NK-92 (cell line): ENCODE measurements around the gene RPL23.
A peak's percentile ranks its signal among the peaks of the same experiment; 100 is the strongest.

ENCODE experiments used
- DNase-seq: peaks from one replicate; lab custom pipeline; 2025; ENCODE audit not compliant: unreplicated experiment; lab: John Stamatoyannopoulos, UW

RPL23 gene

DNA sequence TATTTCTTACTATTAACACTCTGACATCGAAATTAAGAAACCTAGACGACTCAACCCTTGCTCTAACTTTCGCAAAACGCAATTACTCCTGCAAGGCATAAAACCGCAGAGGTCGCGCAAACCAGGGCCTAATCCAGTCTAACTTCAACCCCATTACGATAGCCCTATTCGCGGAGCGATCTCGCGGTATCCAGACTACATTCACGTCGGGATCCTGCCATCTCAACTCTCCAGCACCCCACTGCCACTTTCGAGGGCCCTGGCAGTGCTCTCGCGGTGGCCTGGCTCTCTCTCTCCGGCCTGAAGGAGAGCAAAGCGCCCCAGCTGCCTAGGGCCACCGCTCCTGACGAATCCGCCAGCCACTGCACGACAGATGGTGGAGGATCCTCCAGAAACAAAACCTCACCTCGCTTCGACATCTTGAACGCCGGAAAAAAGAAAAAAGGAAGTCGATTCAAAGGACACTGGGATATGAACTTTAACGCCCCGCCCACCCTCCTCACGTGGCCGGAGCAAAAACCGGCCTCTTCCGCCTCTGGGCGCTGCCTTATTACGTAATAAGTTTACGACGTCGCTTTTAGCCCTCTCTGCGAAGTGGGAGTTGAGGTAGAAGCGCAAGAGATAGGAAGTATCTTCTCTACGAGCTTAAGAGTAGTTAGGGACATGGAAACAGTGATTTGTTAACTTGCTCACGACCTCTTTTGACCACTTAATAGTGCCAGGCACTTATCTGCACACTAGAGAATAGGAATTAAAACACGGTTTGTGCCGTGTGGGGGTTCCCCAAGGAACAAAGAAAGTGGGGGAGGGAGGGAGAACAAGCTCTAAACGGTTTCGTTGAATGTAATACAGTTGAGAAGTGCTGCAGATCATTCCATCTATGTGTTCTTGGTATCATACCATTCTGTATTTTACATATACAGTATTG, at the start of gene RPL23:
Gene RPL23, minus strand, starts transcription at position 430 of the 928 bp plus-strand sequence. Its CDS starts 11 bp downstream, at position 419.
- DNase-seq: peak; percentile 60

GRCh38 chr17:38900978-38901656, 47.6 kb upstream of the RPL23 start:
- no peak for DNase-seq

DNA sequence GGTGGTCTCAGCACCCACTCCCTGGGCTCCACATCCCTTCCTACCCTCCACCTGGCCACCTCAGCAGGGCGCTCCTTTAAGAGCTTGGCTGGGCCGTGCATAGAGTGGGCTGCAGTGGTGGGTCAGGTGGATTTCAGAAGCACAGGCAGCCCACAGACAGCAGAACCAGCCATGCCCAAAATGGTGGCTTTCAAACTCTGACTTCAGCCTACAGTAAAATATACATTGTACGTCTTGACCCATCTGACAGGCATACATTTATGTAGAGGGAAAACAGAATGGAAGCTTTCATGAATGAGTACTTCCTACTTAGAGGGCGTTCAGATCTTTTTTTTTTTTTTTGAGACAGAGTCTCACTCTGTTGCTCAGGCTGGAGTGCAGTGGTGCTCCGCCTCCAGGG, 45.9 kb upstream of the RPL23 start:
- DNase-seq: no peak

- no peak for DNase-seq
Measured at GRCh38 chr17:38898812-38899348, 45.4 kb upstream of the RPL23 start.

GRCh38 chr17:38898291-38898679, 44.8 kb upstream of the RPL23 start:
- no peak for DNase-seq

DNA sequence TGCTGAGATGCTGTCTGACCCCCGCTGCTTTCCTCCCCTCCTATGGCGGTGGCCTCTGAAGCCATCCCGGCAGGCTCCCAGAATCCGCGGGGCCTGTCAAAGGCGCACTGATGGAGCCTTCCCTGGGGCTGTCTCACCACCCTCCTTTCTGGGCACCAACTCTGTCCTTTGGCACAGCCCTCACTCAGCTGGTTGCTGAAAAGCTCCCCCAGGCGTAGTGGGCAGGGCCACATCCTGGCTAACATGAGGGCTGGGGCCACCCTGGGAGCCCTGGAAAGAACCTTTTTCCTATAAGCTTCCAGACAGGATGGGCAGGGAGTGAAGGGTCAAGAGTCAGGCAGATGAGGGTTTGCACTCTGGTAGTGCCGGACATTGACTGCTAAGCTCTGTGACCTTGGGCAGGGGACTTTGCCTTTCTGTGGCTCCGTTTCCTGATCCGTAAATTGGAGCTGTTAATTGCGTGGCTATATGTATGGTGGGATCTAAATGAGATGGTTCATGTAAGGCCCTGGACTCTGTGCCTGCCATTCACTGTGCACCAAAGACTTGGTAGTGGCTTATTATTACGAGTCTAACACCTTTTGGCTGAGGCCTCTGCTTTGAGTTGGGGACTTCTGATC, 44.3 kb upstream of the RPL23 start:
- DNase-seq: no peak

DNA sequence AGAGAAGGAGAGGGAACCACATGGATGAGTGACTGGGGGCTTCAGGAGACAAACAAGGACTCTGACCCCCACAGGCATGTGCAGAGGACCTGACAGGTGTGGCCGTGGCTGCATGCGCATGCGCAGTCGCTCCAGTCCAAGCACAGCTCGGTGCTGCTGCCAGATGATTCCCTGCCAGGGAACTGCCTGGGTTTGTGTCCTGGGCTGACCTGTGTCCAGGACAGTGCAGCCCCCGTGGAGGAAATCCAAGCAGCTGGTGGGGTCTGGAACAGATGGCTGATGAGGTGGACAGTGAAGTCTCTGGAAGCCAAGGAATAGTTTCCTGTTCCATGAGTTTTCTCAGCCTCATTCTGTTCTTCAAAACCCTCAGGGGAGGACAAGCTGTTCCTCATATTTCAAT, 43.7 kb upstream of the RPL23 start:
- DNase-seq: no peak

DNA sequence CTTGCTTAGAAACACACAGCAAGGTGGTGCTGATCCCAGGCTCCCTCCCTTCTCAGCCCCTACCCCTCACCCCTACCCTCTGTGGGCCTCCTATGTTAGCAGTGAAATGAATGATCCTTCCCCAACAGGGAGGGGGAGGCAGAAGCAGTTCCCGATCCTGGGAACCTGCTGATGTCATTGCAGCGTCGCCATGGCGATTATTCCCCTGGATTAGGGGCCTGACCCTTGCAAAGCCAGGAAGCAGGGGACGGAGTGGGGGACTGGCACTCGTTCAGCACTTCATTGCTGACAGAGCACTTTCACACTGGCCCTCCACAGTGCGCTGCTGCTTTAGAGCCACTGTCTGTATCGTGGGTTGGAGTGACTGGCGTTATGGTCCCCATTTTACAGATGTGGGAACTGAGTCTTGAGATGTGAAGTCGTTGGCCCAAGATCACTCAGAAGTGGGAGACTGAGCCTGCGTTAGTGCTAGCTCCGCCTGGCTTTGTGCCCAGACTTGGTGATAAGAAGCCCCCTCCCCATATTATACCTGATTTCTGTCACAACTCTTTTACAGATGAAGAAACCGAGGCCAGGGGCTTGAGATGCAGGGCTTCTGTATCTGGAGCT, 42.9 kb upstream of the RPL23 start:
- no peak for DNase-seq

- DNase-seq: no peak
Measured at GRCh38 chr17:38894276-38894675, 40.8 kb upstream of the RPL23 start.

GRCh38 chr17:38893607-38894006, 40.1 kb upstream of the RPL23 start:
- no peak for DNase-seq

DNA sequence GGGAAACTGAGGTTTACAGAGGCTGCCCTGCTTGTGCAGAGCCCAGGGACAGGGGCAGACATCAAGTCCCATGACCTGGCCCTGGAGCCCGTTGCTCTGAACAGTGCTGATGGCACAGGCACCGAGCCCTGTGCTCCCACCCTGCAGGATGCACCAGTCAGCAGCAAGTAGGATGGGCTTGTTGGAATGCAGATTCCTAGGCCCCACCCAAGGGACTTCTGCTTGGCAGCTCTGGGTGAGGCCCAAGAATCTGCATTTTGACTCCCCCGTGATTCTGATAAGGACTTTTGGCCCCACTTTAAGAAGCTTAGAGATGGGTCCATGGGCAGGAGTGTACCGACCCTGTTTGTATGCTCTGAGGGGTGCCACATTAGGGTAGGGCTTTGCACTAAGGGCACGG, 39.6 kb upstream of the RPL23 start:
- DNase-seq: no peak

DNA sequence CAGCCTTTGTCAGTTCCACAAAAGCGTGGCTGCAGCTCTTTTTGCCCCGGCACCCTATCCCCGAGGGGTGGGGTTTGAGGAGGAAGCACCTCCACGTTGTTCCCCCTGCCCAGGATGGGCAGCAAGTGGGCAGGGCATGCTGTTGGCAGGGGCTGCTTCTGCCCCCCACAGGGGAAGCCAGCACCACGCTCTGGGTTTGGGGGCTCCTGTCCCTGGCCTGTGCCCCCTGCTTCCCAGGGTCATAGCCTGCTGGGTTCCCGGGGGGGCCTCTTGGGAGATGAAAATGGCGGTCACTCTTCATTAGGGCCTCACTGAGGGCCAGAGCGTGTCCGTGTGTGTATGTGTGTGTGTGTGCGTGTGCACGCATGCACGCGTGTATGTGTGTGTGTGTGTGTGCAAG, 39.1 kb upstream of the RPL23 start:
- DNase-seq: no peak

GRCh38 chr17:38892083-38892482, 38.6 kb upstream of the RPL23 start:
- DNase-seq: no peak

DNA sequence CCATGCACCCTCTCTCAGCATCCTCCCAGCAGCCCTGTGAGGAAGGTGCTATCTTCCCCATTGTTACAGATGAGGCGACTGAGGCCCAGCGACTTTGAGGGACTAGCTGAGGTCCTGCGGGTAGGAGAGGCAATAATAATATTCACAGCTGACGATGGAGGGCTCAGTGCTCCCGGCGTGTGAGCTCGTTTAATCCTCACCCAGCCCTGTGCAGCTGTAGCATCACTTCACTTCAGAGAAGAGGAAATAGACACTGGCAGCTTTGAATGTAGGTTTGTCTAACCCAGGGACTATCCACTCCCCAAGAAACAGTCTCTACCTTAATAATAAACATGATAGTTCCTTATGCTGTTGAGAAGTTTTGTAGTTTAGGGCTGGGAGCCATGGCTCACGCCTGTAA, 37.9 kb upstream of the RPL23 start:
- no peak for DNase-seq

GRCh38 chr17:38890410-38890746, 36.9 kb upstream of the RPL23 start:
- DNase-seq: no peak

DNA sequence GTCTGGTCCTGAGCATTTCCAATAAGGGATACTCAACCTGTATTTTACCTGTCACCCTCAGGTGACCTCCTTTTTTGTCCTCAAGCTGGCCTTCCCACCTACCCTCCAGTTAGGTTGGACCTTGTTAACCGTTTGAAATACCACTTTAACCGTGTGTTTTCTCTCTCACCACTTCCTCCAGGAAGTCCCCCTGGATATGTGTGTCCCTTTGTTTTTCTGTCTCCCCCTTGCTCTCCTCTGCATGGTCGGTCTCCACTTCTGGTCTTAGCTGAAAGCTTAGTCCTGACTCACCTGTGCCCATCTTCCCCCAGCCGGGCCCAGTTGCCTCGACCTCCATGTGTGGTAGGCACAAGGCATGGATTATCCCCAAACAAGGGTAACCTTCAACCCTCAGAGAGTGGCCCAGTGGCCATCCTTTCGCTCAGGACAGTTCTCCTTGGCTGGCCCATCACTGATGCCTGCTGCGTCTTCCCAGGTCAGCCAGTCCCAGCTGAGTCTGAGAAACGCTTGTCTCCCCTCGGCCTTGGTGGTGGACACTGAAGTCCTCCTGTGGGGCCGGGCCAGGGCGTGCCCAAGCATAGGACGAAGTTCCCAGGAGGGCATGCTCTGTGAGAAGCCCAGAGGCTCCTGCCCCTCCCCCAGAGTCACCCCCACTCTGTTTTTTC, 36.4 kb upstream of the RPL23 start:
- DNase-seq: no peak

DNA sequence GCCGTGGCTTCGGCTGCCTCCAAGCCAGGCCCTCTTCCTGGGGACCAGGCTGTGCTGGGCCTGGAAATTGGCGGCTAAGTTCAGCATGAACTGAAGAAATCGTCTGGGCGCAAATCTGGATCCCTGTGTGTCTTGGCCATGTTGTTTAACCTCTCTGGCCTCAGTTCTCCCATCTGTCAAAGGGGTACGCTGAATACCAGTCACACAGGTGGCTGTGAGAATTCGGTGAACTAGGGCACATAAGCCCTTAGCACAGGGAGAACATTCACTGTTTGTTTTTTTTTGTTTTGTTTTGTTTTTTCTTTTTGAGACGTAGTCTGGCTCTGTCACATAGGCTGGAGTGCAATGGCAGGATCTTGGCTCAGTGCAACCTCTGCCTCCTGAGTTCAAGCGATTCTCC, 35.3 kb upstream of the RPL23 start:
- no peak for DNase-seq

- DNase-seq: no peak
Measured at GRCh38 chr17:38886643-38887010, 33.1 kb upstream of the RPL23 start.

DNA sequence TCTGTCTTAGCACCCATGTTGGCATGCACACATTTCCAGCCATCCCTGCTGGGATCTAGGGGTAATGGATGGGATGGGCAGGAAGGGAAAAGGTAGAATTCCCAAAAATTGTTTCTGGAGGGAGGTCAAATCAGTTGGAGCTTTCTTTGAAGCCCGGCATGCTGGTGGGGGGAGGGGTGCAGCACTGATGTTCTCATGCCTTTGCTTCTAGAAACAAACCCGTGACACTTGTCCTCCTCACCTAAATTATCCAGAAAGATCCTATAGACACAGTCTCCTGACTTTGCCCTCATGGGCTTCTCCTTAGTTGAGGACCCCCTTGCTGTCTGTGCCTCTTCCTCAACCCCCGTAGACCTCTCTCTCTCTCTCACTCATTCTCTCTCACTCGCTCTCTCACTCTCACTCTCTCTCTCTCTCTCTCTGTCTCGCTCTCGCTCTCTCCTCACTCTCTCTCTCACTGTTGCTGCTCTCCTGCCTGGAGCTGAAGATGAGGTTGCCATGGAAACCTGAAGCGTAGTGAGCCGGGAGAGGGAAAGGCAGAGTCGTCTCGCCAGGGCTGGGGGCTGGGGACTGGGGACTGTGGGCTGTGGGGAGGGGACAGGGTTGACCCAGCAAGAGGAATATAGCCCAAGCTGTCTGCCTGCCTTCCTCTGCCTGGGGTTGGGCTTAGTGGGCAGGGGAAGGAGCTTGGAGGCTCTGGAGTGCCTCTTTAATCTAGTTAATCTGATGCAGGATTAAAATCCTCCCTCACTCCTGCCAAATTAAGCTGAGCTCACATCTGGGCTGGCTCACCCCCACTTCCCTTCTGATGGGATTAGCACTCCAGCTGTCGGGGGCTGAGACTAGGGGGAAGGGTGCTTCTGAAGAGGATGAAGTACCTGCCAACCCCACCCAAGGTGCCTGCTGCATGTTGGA, 32.5 kb upstream of the RPL23 start:
- DNase-seq: no peak
